Suprapubic skin (tissue), 4 donors: ENCODE measurements around the gene PABPN1L. TPM values are rescaled to one million over a fixed set of nuclear protein-coding genes. Genes with fewer than 3 reads are reported as not detected.

ENCODE experiments used
- DNase-seq, 2 donors: peaks; one replicate each; pipeline ENCODE4 v3.0.0-alpha.2; 2019; ENCODE audit warnings: low spot score in 2 of 2
- H3K27ac ChIP-seq: fragments of 200-600 bp; sonication (generic); one replicate; pipeline ENCODE4 v1.5.1; 2019
- H3K27me3 ChIP-seq: fragments of 200-600 bp; sonication (generic); one replicate; pipeline ENCODE4 v1.5.1; 2019
- H3K36me3 ChIP-seq: fragments of 200-600 bp; sonication (generic); one replicate; pipeline ENCODE4 v1.5.1; 2019
- H3K4me1 ChIP-seq: fragments of 200-600 bp; sonication (generic); one replicate; pipeline ENCODE4 v1.5.1; 2019
- H3K4me3 ChIP-seq: fragments of 200-600 bp; sonication (generic); one replicate; pipeline ENCODE4 v1.5.1; 2019; ENCODE audit warnings: mild to moderate bottlenecking
- H3K9me3 ChIP-seq: fragments of 200-600 bp; sonication (generic); one replicate; pipeline ENCODE4 v1.5.1; 2019
- EP300 ChIP-seq: sonication (generic); formaldehyde crosslinking; IDR thresholded peaks from one replicate; pipeline ENCODE4 v1.6.1; 2017; ENCODE audit warnings: antibody characterized with exemption
- POLR2A ChIP-seq, 2 donors: fragments of 450-650 bp; IDR thresholded peaks; one replicate each; pipeline ENCODE4 v1.6.1; 2017; ENCODE audit warnings: antibody characterized with exemption in 2 of 2, mild to moderate bottlenecking in 2 of 2, moderate library complexity in 2 of 2
- POLR2AphosphoS5 ChIP-seq, 3 donors: sonication (generic); formaldehyde crosslinking; IDR thresholded peaks; one replicate each; pipeline ENCODE4 v1.6.1; 2017; ENCODE audit warnings: antibody characterized with exemption in 3 of 3
- WGBS: methylation state at CpG from one replicate; pipeline ENCODE4 v1.1.5; 2018; 5-methylcytosine and 5-hydroxymethylcytosine counted together
- total RNA-seq, 4 donors: library from RNA; depleted of rRNA; stranded (reverse); fragments of >200 nt; gene quantifications; one replicate each; pipeline ENCODE4 v1.1.0, GENCODE V29; 2016
- TF ChIP-seq, protein P1 (sequence below), 2 donors: fragments of 200-600 bp in 1 of 2; fragments of 450-650 bp in 1 of 2; sonication (generic) in 1 of 2; IDR thresholded peaks; one replicate each; pipeline ENCODE4 v1.5.1; 2016 to 2019; ENCODE audit warnings: antibody characterized with exemption in 2 of 2, mild to moderate bottlenecking in 1 of 2, moderate library complexity in 1 of 2

PABPN1L gene
- total RNA-seq, 4 donors from 2014 or later = not detected

DNA sequence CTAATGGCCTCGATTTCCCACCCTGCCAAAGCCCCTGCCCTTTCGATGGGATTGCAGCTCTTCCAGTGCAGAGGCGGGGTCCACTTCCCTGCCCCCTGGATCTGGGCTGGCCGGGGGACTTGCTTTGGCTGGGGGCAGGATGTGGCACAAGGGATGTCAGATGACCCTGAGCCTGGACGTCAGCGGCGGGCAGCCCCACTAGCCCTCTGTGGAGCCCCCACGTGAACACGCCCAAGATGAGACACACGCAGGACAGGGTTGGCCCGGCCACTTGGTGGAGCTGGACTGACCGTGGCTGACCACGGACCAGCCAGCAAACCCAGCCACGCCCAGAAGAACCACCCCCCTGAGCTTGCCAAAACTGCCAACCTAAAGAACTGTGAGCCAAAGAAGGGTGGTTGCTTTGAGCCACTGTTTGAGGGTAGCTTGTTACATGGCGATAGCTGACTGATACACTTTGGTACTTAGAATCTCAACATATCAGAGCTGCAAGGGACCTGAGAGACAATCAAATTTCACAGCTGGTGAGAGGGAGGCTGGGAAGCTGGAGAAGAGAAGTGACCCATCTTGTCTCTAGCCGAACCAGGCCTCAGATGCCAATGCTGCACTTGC is 46.6 kb upstream of the PABPN1L start:
- Histone ChIP-seq H3K27ac (no peak overlapping the region), H3K4me3 (no peak overlapping the region), H3K4me1 (peaks cover 19% of the 10 kb centered on the region), H3K9me3 (no peaks in the 10 kb centered on the region), H3K36me3 (no peaks in the 10 kb centered on the region), H3K27me3 (no peaks in the 10 kb centered on the region)
- TF ChIP-seq POLR2A (IDR thresholded peaks at IDR 0.05) (no peak), POLR2AphosphoS5 (IDR thresholded peaks at IDR 0.05) (no peak), EP300 (no peak)
- TF ChIP-seq, protein P1, sequence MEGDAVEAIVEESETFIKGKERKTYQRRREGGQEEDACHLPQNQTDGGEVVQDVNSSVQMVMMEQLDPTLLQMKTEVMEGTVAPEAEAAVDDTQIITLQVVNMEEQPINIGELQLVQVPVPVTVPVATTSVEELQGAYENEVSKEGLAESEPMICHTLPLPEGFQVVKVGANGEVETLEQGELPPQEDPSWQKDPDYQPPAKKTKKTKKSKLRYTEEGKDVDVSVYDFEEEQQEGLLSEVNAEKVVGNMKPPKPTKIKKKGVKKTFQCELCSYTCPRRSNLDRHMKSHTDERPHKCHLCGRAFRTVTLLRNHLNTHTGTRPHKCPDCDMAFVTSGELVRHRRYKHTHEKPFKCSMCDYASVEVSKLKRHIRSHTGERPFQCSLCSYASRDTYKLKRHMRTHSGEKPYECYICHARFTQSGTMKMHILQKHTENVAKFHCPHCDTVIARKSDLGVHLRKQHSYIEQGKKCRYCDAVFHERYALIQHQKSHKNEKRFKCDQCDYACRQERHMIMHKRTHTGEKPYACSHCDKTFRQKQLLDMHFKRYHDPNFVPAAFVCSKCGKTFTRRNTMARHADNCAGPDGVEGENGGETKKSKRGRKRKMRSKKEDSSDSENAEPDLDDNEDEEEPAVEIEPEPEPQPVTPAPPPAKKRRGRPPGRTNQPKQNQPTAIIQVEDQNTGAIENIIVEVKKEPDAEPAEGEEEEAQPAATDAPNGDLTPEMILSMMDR (IDR thresholded peaks at IDR 0.05) = no peak
- no peak for DNase-seq
- WGBS = 96% methylated on average over 10 of the region's 16 CpGs

DNA sequence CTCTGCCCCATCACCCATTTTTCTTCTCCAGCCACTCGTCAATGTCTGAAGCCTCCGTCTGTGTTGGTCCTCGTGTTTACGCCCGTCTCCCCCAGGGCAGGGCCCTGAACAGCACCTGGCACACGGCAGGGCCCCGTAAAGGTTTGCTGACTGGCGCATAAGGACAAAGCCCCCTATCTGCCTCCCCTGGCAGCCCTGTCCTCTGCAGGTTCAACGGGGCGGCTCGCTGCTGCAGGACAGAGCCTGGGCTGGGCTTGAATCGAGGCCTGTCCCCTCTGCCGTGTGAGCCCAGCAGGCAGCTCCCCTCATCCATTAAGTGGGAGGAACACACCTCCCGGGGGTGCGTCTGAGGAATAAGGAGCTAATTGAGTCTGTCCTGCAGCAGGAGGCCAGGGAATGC is 46.1 kb upstream of the PABPN1L start:
- Histone ChIP-seq H3K4me1 (peaks cover 14% of the 10 kb centered on the region), H3K27me3 (no peaks in the 10 kb centered on the region), H3K36me3 (no peaks in the 10 kb centered on the region), H3K9me3 (no peaks in the 10 kb centered on the region), H3K27ac (no peak overlapping the region), H3K4me3 (no peak overlapping the region)
- 81% methylated on average over 10 of the region's 15 CpGs for WGBS
- no peak for DNase-seq
- TF ChIP-seq EP300 = no peak
- TF ChIP-seq, protein P1 (IDR thresholded peaks at IDR 0.05) = no peak
- no peak for TF ChIP-seq POLR2AphosphoS5 (IDR thresholded peaks at IDR 0.05)
- TF ChIP-seq POLR2A (IDR thresholded peaks at IDR 0.05) = no peak

DNA sequence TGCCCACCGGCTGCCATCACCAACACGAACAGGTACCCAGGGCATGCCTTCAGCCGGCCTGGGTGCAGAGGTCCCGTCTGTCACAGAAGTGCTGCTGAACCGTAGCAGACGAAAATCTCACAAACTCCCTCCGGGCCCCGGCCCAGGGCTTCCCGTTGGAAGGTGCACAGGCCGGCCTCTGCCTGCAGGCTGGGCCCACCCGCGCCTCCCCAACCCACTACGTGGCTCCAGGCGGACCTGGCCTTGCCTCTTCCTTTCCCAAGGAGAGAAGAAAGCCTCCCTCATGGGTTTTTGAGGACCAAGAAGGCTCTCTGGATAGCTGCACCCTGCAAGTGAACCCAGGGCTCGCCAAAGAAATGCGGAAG is 45.5 kb upstream of the PABPN1L start:
- no peak for DNase-seq
- no peaks in the 10 kb centered on the region for H3K9me3 ChIP-seq
- no peaks in the 10 kb centered on the region for H3K36me3 ChIP-seq
- H3K27me3 ChIP-seq = no peaks in the 10 kb centered on the region
- TF ChIP-seq POLR2A (IDR thresholded peaks at IDR 0.05) = no peak
- H3K4me3 ChIP-seq = no peak overlapping the region
- peaks cover 14% of the 10 kb centered on the region for H3K4me1 ChIP-seq
- no peak overlapping the region for H3K27ac ChIP-seq
- WGBS = 96% methylated on average over 2 of the region's 16 CpGs

DNA sequence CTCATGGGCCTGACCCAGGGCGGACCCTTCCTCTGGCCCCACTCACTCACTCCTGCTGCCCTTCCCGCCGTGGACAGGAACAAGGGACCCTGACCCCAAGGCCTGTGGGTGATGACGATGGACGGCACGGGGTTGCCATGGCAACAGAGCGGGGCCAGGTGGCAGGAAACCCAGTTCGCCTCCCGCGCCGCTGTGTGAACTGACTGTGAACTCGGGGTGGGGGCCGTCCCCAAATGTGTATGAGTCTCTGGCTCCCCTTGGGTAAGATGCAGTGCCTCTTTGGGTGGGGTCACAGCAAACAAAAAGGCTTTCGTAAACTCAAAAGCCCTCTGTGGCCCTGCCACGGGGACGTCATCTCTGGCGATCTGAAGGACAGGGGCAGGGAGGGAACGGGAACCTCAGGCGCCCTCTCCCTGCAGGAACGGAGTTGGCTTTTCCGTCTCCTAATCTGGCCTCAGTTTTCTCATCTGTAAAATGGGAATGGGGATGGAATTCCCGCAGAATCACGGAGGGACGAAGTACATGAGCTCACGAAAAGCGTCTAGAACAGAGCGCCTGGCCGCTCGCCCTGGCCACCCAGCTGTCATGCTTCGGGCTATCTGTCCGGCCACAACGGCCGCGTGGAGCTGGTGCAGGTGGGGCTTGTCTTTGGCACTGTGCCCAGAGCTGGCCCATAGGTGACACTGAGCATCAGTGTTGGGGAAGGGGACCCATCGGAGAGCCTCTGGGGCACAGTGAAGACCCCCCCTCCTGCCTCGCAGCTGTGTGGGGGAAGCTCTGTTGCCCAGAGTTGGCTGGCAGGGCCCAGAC is 44.9 kb upstream of the PABPN1L start:
- no peaks in the 10 kb centered on the region for H3K27me3 ChIP-seq
- 66% methylated on average over 24 of the region's 36 CpGs for WGBS
- no peak overlapping the region for H3K4me3 ChIP-seq
- DNase-seq = no peak
- peaks cover 14% of the 10 kb centered on the region for H3K4me1 ChIP-seq
- no peak overlapping the region for H3K27ac ChIP-seq
- TF ChIP-seq POLR2A (IDR thresholded peaks at IDR 0.05) (no peak), POLR2AphosphoS5 (IDR thresholded peaks at IDR 0.05) (no peak), EP300 (no peak)
- TF ChIP-seq, protein P1 (IDR thresholded peaks at IDR 0.05) = no peak
- H3K36me3 ChIP-seq = no peaks in the 10 kb centered on the region
- no peaks in the 10 kb centered on the region for H3K9me3 ChIP-seq

DNA sequence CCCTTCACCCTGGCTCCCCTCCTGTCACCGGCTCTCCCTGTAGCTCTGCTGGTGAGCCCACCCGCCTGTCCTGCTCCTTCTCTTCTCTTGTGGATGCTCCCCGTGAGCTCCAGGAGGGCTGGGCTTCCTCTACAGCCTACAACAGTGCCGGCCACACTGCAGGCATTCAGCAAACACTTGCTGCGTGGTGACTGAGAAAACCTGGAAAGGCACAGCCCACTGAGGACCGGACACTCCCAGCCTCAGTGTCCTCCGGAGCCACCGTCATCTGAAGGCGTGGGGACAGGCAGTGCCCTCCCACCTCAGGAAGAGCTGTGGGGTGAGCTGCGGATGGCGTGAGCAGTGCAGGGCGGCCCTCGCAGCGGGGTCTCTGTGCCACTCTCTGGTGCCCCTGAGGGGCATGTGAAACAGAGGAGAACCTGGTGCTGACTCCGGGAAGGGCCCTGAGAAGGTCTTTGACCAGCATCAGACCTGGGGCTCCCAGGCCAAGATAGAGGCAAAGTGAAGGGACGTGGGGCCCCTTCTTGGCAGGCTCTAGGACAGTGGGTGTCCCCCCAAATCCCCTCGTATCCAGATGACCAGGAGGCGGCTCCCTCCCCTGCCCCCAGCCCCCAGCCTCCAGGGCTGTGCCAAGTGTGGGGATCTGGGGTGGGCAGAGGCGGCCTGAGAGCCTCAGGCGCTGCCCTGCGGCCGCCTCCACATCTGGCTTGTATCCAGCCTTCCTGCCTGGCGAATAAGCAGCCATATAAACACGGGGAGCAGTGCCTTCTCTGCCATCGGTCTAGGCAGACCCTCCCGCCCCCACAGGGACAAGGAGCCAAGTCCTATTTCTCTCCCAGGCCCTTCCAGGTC is 44.0 kb upstream of the PABPN1L start:
- Histone ChIP-seq H3K27me3 (no peaks in the 10 kb centered on the region), H3K27ac (no peak overlapping the region), H3K36me3 (no peaks in the 10 kb centered on the region), H3K4me1 (peaks cover 14% of the 10 kb centered on the region), H3K4me3 (no peak overlapping the region), H3K9me3 (no peaks in the 10 kb centered on the region)
- WGBS = 74% methylated on average over 17 of the region's 26 CpGs
- no peak for DNase-seq
- TF ChIP-seq POLR2AphosphoS5 (IDR thresholded peaks at IDR 0.05) (no peak), EP300 (no peak), POLR2A (IDR thresholded peaks at IDR 0.05) (no peak)
- TF ChIP-seq, protein P1 (IDR thresholded peaks at IDR 0.05) = no peak
